ENCODE measurements around the gene ADGRV1. TPM values are rescaled to one million over a fixed set of nuclear protein-coding genes. Genes with fewer than 3 reads are reported as not detected.

ADGRV1 gene
- total RNA-seq, 4 donors from 2014 or later, result 0.39 to 1.9 (median 1.00) TPM

- DNase-seq (ENCODE audit: low spot score in 2 of 2), result no peak
- no peaks in the 10 kb centered on the region for H3K9me3 ChIP-seq
- no peak overlapping the region for H3K27ac ChIP-seq
- 32 to 40% methylated on average over 1 of the region's 1 CpG for WGBS, 2 donors
- no peaks in the 10 kb centered on the region for H3K36me3 ChIP-seq
- H3K4me3 ChIP-seq, result no peak overlapping the region
- TF ChIP-seq CTCF (IDR thresholded peaks at IDR 0.05) (no peak), POLR2A (IDR thresholded peaks at IDR 0.05) (no peak), EP300 (IDR thresholded peaks at IDR 0.05) (no peak)
- H3K4me1 ChIP-seq, result peaks cover 0 to 12% (median 3%) of the 10 kb centered on the region in 4 donors
- H3K27me3 ChIP-seq, result peaks cover 0 to 33% of the 10 kb centered on the region in 2 donors
These were observed 4.5 kb downstream of the ADGRV1 start for GRCh38 chr5:90563108-90563507.

GRCh38 chr5:90565491-90565890 lies 6.9 kb downstream of the ADGRV1 start:
- Histone ChIP-seq H3K27me3 (peaks cover 0 to 12% of the 10 kb centered on the region in 2 donors), H3K9me3 (peaks cover 0 to 8% (median 1%) of the 10 kb centered on the region in 4 donors), H3K36me3 (no peaks in the 10 kb centered on the region), H3K4me1 (no peaks in the 10 kb centered on the region), H3K27ac (no peak overlapping the region), H3K4me3 (no peak overlapping the region)
- DNase-seq (ENCODE audit: low spot score in 2 of 2), result no peak
- TF ChIP-seq EP300 (IDR thresholded peaks at IDR 0.05) (no peak), CTCF (IDR thresholded peaks at IDR 0.05) (no peak), POLR2A (IDR thresholded peaks at IDR 0.05) (no peak)
- 89 to 90% methylated on average over 3 of the region's 3 CpGs for WGBS, 2 donors

- TF ChIP-seq EP300 (IDR thresholded peaks at IDR 0.05) (no peak), POLR2A (IDR thresholded peaks at IDR 0.05) (no peak), CTCF (IDR thresholded peaks at IDR 0.05) (no peak)
- DNase-seq (ENCODE audit: low spot score in 2 of 2), result no peak
- Histone ChIP-seq H3K27ac (no peak overlapping the region), H3K4me1 (peaks cover 0 to 11% (median 0%) of the 10 kb centered on the region in 4 donors), H3K36me3 (no peaks in the 10 kb centered on the region), H3K9me3 (peaks cover 0 to 8% (median 1%) of the 10 kb centered on the region in 4 donors), H3K27me3 (no peaks in the 10 kb centered on the region), H3K4me3 (no peak overlapping the region)
- 86 to 95% methylated on average over 1 of the region's 1 CpG for WGBS, 2 donors
These were observed 10.5 kb downstream of the ADGRV1 start for GRCh38 chr5:90569084-90569483.

- DNase-seq (ENCODE audit: low spot score in 2 of 2), result no peak
- H3K27ac ChIP-seq, result no peak overlapping the region
- no peaks in the 10 kb centered on the region for H3K27me3 ChIP-seq
- TF ChIP-seq CTCF (IDR thresholded peaks at IDR 0.05) (no peak), EP300 (IDR thresholded peaks at IDR 0.05) (no peak), POLR2A (IDR thresholded peaks at IDR 0.05) (no peak)
- H3K9me3 ChIP-seq, result peaks cover 0 to 8% (median 1%) of the 10 kb centered on the region in 4 donors
- no peak overlapping the region for H3K4me3 ChIP-seq
- no peaks in the 10 kb centered on the region for H3K36me3 ChIP-seq
- 84 to 86% methylated on average over 2 of the region's 2 CpGs for WGBS, 2 donors
- H3K4me1 ChIP-seq, result peaks cover 0 to 11% (median 0%) of the 10 kb centered on the region in 4 donors
These were observed 11.4 kb downstream of the ADGRV1 start for GRCh38 chr5:90570034-90570433.

GRCh38 chr5:90571147-90571773 lies 12.7 kb downstream of the ADGRV1 start:
- Histone ChIP-seq H3K9me3 (peaks cover 0 to 8% (median 1%) of the 10 kb centered on the region in 4 donors), H3K4me3 (no peak overlapping the region), H3K27ac (no peak overlapping the region), H3K27me3 (no peaks in the 10 kb centered on the region), H3K36me3 (no peaks in the 10 kb centered on the region), H3K4me1 (peaks cover 0 to 11% (median 0%) of the 10 kb centered on the region in 4 donors)
- no peak for DNase-seq (ENCODE audit: low spot score in 2 of 2)
- 69 to 71% methylated on average over 1 of the region's 1 CpG for WGBS, 2 donors
- no peak for TF ChIP-seq CTCF (IDR thresholded peaks at IDR 0.05)
- TF ChIP-seq EP300 (IDR thresholded peaks at IDR 0.05), result no peak
- no peak for TF ChIP-seq POLR2A (IDR thresholded peaks at IDR 0.05)

All from tibial nerve (tissue), 4 donors.